Activated naive CD4-positive, alpha-beta T cell treated with anti-CD3 and anti-CD28 coated beads, Interleukin-2, amount 10 ng/mL, durations not matched to agents 7 days and 5 days (primary cell): ENCODE data around the gene PPP1R3G.
"Not testable (repeated sequence)": the region's sequence is repeated elsewhere in the genome, so short reads cannot be mapped to it uniquely, and the experiment has no call there.

Source experiments
- CTCF ChIA-PET: fragments of 350-600 bp; sonication (Branson Sonifier 250); formaldehyde crosslinking; loops from one replicate; lab custom pipeline; 2021; ENCODE audit warnings: antibody characterized with exemption; lab: Charles Lee
- DNase-seq: peaks from one replicate; pipeline ENCODE4 v3.0.0-alpha.2; 2020
- H3K27ac Mint-ChIP-seq: one replicate; pipeline ENCODE4 v1.8.0; 2021; ENCODE audit warnings: mild to moderate bottlenecking, moderate library complexity, mixed read lengths
- H3K27me3 Mint-ChIP-seq: one replicate; pipeline ENCODE4 v1.8.0; 2021; ENCODE audit warnings: mild to moderate bottlenecking, mixed read lengths
- H3K36me3 Mint-ChIP-seq: one replicate; pipeline ENCODE4 v1.8.0; 2021; ENCODE audit warnings: mixed read lengths
- H3K4me1 Mint-ChIP-seq: one replicate; pipeline ENCODE4 v1.8.0; 2021; ENCODE audit warnings: mixed read lengths
- H3K4me3 Mint-ChIP-seq: one replicate; pipeline ENCODE4 v1.8.0; 2021; ENCODE audit warnings: mild to moderate bottlenecking, moderate library complexity, mixed read lengths
- H3K9me3 Mint-ChIP-seq: one replicate; pipeline ENCODE4 v1.8.0; 2021; ENCODE audit warnings: mixed read lengths

PPP1R3G gene

DNA sequence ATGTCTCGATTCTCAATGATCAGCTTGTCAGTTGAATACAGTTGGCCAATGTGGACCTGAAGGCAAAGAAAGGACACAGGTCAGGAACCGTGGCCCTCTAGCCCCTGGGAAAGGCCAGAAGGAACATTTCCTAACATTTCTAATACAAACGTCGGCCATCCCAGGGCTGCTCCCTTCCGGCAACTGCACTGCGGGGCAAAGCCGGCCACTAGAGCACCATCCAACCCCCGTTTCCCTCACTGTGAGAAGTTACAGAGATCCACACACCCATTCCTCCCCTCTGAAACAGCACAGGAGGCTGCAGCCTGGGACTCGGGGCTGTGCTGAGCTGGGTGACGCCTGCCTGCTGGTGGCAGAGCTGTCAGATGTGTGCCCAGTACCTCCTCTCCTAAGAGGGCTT, 24.3 kb downstream of the PPP1R3G start:
- H3K27me3 Mint-ChIP-seq, result no peaks in the 10 kb centered on the region
- no peaks in the 10 kb centered on the region for H3K9me3 Mint-ChIP-seq
- no peak overlapping the region for H3K27ac Mint-ChIP-seq
- H3K36me3 Mint-ChIP-seq, result no peaks in the 10 kb centered on the region
- H3K4me3 Mint-ChIP-seq, result no peak overlapping the region
- H3K4me1 Mint-ChIP-seq, result no peaks in the 10 kb centered on the region
- CTCF ChIA-PET, result no interaction called here
- no peak for DNase-seq

GRCh38 chr6:5110246-5110645, 25.1 kb downstream of the PPP1R3G start:
- no peaks in the 10 kb centered on the region for H3K4me1 Mint-ChIP-seq
- no peaks in the 10 kb centered on the region for H3K9me3 Mint-ChIP-seq
- DNase-seq, result no peak
- H3K27me3 Mint-ChIP-seq, result no peaks in the 10 kb centered on the region
- no peak overlapping the region for H3K27ac Mint-ChIP-seq
- H3K36me3 Mint-ChIP-seq, result no peaks in the 10 kb centered on the region
- CTCF ChIA-PET, result no interaction called here
- no peak overlapping the region for H3K4me3 Mint-ChIP-seq

DNA sequence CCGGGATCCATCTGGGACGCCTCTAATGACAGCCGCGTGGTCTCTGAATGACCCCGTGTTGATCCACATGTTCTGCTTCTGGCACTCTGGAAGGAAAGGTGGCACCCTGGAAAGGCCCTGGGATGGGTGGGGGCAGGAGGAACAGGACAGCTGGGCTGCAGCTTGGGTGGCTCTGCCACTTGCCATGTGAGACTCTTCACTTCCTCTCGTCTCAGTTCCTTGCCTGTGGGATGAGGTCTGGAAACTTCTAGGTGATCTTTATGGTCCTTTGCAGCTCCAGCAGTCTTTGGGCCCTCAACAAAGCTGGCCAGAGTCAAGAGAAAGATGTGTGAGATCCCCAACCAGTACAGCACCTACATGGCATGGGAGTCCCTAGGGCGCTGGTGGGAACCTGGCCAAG, 26.5 kb downstream of the PPP1R3G start:
- Mint-ChIP-seq H3K36me3 (no peaks in the 10 kb centered on the region), H3K4me1 (no peaks in the 10 kb centered on the region), H3K27ac (no peak overlapping the region), H3K4me3 (no peak overlapping the region), H3K27me3 (no peaks in the 10 kb centered on the region), H3K9me3 (no peaks in the 10 kb centered on the region)
- CTCF ChIA-PET, result no interaction called here
- DNase-seq, result no peak

- Mint-ChIP-seq H3K36me3 (no peaks in the 10 kb centered on the region), H3K27ac (no peak overlapping the region), H3K9me3 (no peaks in the 10 kb centered on the region), H3K4me1 (no peaks in the 10 kb centered on the region), H3K4me3 (no peak overlapping the region), H3K27me3 (no peaks in the 10 kb centered on the region)
- no peak for DNase-seq
- CTCF ChIA-PET, result no interaction called here
These were observed 27.1 kb downstream of the PPP1R3G start for GRCh38 chr6:5112066-5112799.

DNA sequence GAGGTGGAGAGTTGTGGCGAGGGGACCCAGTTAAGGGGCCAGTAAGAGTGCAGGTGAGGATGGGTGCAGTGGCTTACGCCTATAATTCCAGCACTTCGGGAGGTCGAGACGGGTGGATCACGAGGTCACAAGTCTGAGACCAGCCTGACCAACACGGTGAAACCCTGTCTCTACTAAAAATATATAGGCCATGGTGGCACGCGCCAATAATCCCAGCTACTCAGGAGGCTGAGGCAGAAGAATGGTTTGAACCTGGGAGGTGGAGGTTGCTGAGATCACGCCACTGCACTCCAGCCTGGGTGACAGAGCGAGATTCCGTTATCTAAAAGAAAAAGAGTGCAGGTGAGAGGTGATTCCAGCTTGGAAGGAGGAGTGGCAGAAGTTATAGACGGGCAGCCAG, 28.0 kb downstream of the PPP1R3G start:
- CTCF ChIA-PET, result interaction anchor here (1.1 kb wide), 1 partner anchor 11 kb away, joined by 3 read pairs; no protein-coding TSS in a partner anchor
- H3K9me3 Mint-ChIP-seq, result no peaks in the 10 kb centered on the region

GRCh38 chr6:5115168-5115567, 30.0 kb downstream of the PPP1R3G start:
- H3K27me3 Mint-ChIP-seq, result no peaks in the 10 kb centered on the region
- no peak for DNase-seq
- H3K36me3 Mint-ChIP-seq, result no peaks in the 10 kb centered on the region
- H3K9me3 Mint-ChIP-seq, result no peaks in the 10 kb centered on the region
- CTCF ChIA-PET, result no interaction called here
- H3K4me1 Mint-ChIP-seq, result no peaks in the 10 kb centered on the region
- no peak overlapping the region for H3K27ac Mint-ChIP-seq
- no peak overlapping the region for H3K4me3 Mint-ChIP-seq

More for the DNA sequence above, 28.0 kb downstream of the PPP1R3G start:
- Mint-ChIP-seq H3K27me3 (no peaks in the 10 kb centered on the region), H3K27ac (no peak overlapping the region), H3K4me1 (no peaks in the 10 kb centered on the region), H3K4me3 (no peak overlapping the region), H3K36me3 (no peaks in the 10 kb centered on the region)
- DNase-seq, result no peak

DNA sequence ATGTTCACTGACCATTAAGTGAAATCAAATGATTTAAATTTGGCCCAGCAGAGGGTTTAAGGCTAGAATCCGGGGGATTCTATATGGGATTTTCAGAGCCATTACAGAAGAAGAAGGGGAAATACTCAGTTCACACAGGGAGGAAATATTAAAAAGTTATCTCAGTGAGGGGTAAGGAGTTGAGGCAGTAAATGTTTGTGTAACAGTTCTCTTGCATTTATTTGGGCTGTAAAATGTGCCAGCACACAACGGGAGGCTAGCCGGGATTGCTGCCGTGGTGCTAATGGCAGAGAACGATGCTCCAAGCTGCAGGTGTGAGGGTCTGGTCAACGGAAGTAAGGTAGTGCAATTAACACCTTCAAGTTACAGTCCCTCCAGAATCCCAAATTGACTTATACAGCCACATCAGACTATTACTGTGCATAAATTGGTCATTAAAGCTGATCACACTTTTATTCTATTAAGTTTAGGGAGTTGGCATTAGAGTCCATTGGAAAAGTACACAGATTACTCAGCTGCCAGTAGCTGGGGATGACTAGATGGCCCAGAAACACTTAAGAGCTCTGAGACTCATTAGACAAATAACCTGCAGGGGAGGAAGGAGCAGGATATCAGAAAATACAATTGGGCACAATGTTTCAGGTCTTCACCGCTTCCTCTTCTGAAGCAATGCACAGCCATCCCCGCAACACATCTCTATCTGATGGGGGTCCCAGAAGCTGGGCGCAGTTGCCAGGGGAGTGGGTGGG, 31.3 kb downstream of the PPP1R3G start:
- Mint-ChIP-seq H3K27ac (no peak overlapping the region), H3K4me3 (no peak overlapping the region), H3K4me1 (no peaks in the 10 kb centered on the region), H3K27me3 (no peaks in the 10 kb centered on the region), H3K9me3 (no peaks in the 10 kb centered on the region), H3K36me3 (no peaks in the 10 kb centered on the region)
- DNase-seq, result no peak
- CTCF ChIA-PET, result no interaction called here

DNA sequence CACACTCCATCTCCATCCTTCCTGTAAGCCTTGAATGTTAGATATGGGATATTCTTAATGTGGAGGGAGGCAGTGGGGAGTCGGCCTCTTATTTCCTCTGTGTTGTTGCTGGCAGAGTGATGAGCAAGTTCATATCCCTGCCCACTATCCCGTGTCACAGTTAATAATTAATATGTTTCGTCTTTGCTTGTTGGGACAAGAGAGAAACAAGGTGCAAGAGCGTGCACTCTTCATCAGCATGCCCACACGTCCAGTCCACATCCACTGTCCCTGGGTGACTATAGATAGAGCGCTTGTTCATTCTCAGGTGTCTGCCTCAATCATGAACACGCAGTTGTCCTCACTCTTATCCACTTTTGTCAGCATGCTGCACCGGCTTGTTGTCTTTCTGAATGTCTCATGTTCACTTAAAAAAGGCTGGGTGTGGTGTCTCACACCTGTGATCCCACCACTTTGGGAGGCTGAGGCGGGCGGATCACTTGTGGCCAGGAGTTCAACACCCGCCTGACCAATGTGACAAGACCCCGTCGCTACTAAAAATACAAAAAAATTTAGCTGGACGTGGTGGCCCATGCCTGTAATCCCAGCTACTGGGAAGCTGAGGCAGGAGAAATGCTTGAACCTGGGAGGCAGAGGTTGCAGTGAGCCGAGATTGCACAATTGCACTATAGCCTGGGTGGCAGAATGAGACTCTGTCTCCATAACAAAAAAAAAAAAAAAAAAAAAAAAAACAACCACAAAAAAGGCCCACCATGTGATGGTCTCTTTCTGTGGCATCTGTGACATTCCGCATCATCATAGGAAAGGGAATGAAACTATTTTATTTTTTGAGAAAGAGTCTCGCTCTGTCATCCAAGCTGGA, 34.2 kb downstream of the PPP1R3G start:
- Mint-ChIP-seq H3K27me3 (no peaks in the 10 kb centered on the region), H3K4me3 (no peak overlapping the region), H3K27ac (no peak overlapping the region), H3K9me3 (no peaks in the 10 kb centered on the region), H3K36me3 (no peaks in the 10 kb centered on the region), H3K4me1 (no peaks in the 10 kb centered on the region)
- DNase-seq, result no peak
- CTCF ChIA-PET, result interaction anchor here (0.6 kb wide), 1 partner anchor 218 kb away, joined by 3 read pairs; no protein-coding TSS in a partner anchor

DNA sequence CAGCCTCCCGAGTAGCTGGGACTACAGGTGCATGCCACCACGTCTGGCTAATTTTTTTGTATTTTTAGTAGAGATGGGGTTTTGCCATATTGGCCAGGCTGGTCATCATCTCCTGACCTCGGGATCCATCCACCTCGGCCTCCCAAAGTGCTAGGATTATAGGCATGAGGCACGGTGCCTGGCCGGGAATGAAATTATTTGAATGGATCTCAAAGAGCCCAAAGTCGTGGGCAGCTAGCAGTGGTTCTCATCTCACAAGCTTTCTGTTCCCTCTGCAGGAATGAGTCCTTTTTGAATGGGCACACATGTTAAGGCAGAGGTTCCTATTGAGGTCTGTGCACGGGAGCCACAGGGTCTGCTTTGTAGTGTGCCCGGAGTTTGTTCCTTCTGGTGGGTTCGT, 34.9 kb downstream of the PPP1R3G start:
- Mint-ChIP-seq H3K4me1 (no peaks in the 10 kb centered on the region), H3K36me3 (no peaks in the 10 kb centered on the region)
- CTCF ChIA-PET, result interaction anchor here (0.6 kb wide), 1 partner anchor 219 kb away, joined by 3 read pairs; no protein-coding TSS in a partner anchor

GRCh38 chr6:5120543-5120942, 35.4 kb downstream of the PPP1R3G start:
- not testable (repeated sequence) for H3K27ac Mint-ChIP-seq, H3K27me3 Mint-ChIP-seq, H3K4me1 Mint-ChIP-seq, DNase-seq, H3K9me3 Mint-ChIP-seq, H3K4me3 Mint-ChIP-seq, H3K36me3 Mint-ChIP-seq
- CTCF ChIA-PET, result interaction anchor here (1.3 kb wide), 1 partner anchor 23 kb away, joined by 4 read pairs; no protein-coding TSS in a partner anchor

More for the DNA sequence above, 34.9 kb downstream of the PPP1R3G start:
- H3K4me3 Mint-ChIP-seq, result no peak overlapping the region
- no peak for DNase-seq
- H3K27me3 Mint-ChIP-seq, result no peaks in the 10 kb centered on the region
- H3K9me3 Mint-ChIP-seq, result no peaks in the 10 kb centered on the region
- H3K27ac Mint-ChIP-seq, result no peak overlapping the region

- no peaks in the 10 kb centered on the region for H3K4me1 Mint-ChIP-seq
- no peak for DNase-seq
- H3K9me3 Mint-ChIP-seq, result no peaks in the 10 kb centered on the region
- H3K27ac Mint-ChIP-seq, result no peak overlapping the region
- no peak overlapping the region for H3K4me3 Mint-ChIP-seq
- no peaks in the 10 kb centered on the region for H3K36me3 Mint-ChIP-seq
- CTCF ChIA-PET, result interaction anchor here (1.3 kb wide), 1 partner anchor 22 kb away, joined by 4 read pairs; no protein-coding TSS in a partner anchor
- H3K27me3 Mint-ChIP-seq, result no peaks in the 10 kb centered on the region
These were observed 36.3 kb downstream of the PPP1R3G start for GRCh38 chr6:5121479-5121878.

- H3K36me3 Mint-ChIP-seq, result no peaks in the 10 kb centered on the region
- no peaks in the 10 kb centered on the region for H3K9me3 Mint-ChIP-seq
- H3K4me3 Mint-ChIP-seq, result no peak overlapping the region
- DNase-seq, result no peak
- H3K27me3 Mint-ChIP-seq, result no peaks in the 10 kb centered on the region
- H3K4me1 Mint-ChIP-seq, result no peaks in the 10 kb centered on the region
- CTCF ChIA-PET, result no interaction called here
- no peak overlapping the region for H3K27ac Mint-ChIP-seq
These were observed 36.8 kb downstream of the PPP1R3G start for GRCh38 chr6:5121956-5122355.

GRCh38 chr6:5122504-5123112, 37.5 kb downstream of the PPP1R3G start:
- Mint-ChIP-seq H3K4me3 (no peak overlapping the region), H3K36me3 (no peaks in the 10 kb centered on the region), H3K27ac (no peak overlapping the region), H3K27me3 (no peaks in the 10 kb centered on the region), H3K9me3 (no peaks in the 10 kb centered on the region), H3K4me1 (no peaks in the 10 kb centered on the region)
- no peak for DNase-seq
- CTCF ChIA-PET, result no interaction called here
